ENCODE measurements around the gene PGA5.
"Not testable (repeated sequence)": the region's sequence is repeated elsewhere in the genome, so short reads cannot be mapped to it uniquely, and the experiment has no call there.

DNA sequence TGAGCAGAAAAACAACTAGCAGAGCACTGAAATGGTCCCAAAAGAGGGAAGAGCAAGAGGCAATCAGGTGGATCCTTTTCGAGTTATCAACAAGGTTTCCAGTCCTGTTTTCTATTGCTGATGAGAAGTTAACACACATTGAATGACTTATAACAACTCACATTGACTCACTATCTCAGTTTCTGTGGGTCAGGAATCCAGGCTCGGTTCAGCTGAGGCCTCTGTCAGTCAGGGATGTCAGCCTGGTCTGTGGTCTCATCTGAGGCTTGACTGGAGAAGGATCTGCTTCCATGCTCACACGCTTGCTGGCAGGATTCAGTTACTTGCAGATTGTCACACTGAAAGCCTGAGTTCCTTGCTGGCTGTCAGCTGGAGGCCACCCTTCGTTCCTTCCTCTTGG lies 3.8 kb upstream of the PGA5 start:
- TF ChIP-seq, protein P1, sequence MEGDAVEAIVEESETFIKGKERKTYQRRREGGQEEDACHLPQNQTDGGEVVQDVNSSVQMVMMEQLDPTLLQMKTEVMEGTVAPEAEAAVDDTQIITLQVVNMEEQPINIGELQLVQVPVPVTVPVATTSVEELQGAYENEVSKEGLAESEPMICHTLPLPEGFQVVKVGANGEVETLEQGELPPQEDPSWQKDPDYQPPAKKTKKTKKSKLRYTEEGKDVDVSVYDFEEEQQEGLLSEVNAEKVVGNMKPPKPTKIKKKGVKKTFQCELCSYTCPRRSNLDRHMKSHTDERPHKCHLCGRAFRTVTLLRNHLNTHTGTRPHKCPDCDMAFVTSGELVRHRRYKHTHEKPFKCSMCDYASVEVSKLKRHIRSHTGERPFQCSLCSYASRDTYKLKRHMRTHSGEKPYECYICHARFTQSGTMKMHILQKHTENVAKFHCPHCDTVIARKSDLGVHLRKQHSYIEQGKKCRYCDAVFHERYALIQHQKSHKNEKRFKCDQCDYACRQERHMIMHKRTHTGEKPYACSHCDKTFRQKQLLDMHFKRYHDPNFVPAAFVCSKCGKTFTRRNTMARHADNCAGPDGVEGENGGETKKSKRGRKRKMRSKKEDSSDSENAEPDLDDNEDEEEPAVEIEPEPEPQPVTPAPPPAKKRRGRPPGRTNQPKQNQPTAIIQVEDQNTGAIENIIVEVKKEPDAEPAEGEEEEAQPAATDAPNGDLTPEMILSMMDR (conservative IDR thresholded peaks at IDR 0.05; ENCODE audit: low read depth, low read length): not testable (repeated sequence)
- not testable (repeated sequence) for TF ChIP-seq EZH2 (IDR thresholded peaks at IDR 0.05; ENCODE audit: borderline replicate concordance, low read depth, low read length, poor library complexity, severe bottlenecking)

Measured in A673 (cell line).